Panc1 (cell line): ENCODE measurements around the gene RPAP2. TPM values are rescaled to one million over a fixed set of nuclear protein-coding genes. Genes with fewer than 3 reads are reported as not detected.
A peak's percentile ranks its signal among the peaks of the same experiment; 100 is the strongest.

ENCODE experiments used
- ATAC-seq: fragments of 200-7000 bp; cut with Tn5 transposase; 2 replicates; pipeline ENCODE4 v1.9.1; 2020; ENCODE audit warnings: mild to moderate bottlenecking, moderate library complexity
- BruUV-seq: library from RNA; stranded (reverse); fragments of 400-500 nt; replicated peaks from 2 replicates; lab custom pipeline; 2021; lab: Mats Ljungman, UMichigan
- CTCF ChIA-PET: fragments of 300-600 bp; sonication (Branson Sonifier 250); formaldehyde crosslinking; loops from one replicate; lab custom pipeline; 2022; ENCODE audit warnings: antibody characterized with exemption; lab: Charles Lee
- POLR2A ChIA-PET: fragments of 300-600 bp; sonication (Branson Sonifier 250); formaldehyde crosslinking; loops from one replicate; lab custom pipeline; 2022; ENCODE audit warnings: antibody characterized with exemption; lab: Charles Lee
- DNase-seq: peaks from one replicate; pipeline ENCODE4 v3.0.0-alpha.2; 2010; ENCODE audit warnings: low read depth, low spot score
- H3K27ac ChIP-seq: 2 replicates; pipeline ENCODE4 v1.5.1; 2011; ENCODE audit warnings: mild to moderate bottlenecking, low read length, inconsistent platforms
- H3K27me3 ChIP-seq: fragments of 200-500 bp; sonication (Bioruptor generic); 2 replicates; pipeline ENCODE4 v1.6.0; 2014; ENCODE audit warnings: low read length, inconsistent platforms; ENCODE audit not compliant: control insufficient read depth, insufficient read depth
- H3K36me3 ChIP-seq: fragments of 200-500 bp; sonication (Bioruptor generic); 2 replicates; pipeline ENCODE4 v1.5.1; 2014; ENCODE audit warnings: inconsistent platforms, mild to moderate bottlenecking, low read length, moderate library complexity; ENCODE audit not compliant: control insufficient read depth, insufficient read depth
- H3K4me1 ChIP-seq: 2 replicates; pipeline ENCODE4 v1.5.1; 2011; ENCODE audit warnings: inconsistent platforms, mild to moderate bottlenecking, low read length, moderate library complexity; ENCODE audit not compliant: control insufficient read depth, insufficient read depth
- H3K4me3 ChIP-seq, 2 experiments: 2 replicates each; pipeline ENCODE4 v1.5.1; 2011 to 2012; ENCODE audit warnings: low read depth in 2 of 2, low read length in 2 of 2, mild to moderate bottlenecking in 2 of 2, inconsistent platforms in 1 of 2, moderate library complexity in 1 of 2
- H3K9me3 ChIP-seq: fragments of 200-500 bp; sonication (Bioruptor generic); 2 replicates; pipeline ENCODE4 v1.5.1; 2014; ENCODE audit warnings: low read depth, mild to moderate bottlenecking, inconsistent platforms, low read length, moderate library complexity; ENCODE audit not compliant: control insufficient read depth, insufficient read depth
- CTCF ChIP-seq: fragments of 450-650 bp; IDR thresholded peaks from 2 replicates; pipeline ENCODE4 v1.5.1; 2017; ENCODE audit warnings: mild to moderate bottlenecking
- POLR2AphosphoS5 ChIP-seq: IDR thresholded peaks from 2 replicates; pipeline ENCODE4 v1.6.1; 2012; ENCODE audit warnings: mild to moderate bottlenecking, low read depth, low read length, moderate library complexity
- REST ChIP-seq, 2 experiments: IDR thresholded peaks; 2 replicates each; pipeline ENCODE4 v1.6.1; 2011 to 2012; ENCODE audit warnings: low read depth in 2 of 2, control low read depth in 1 of 2, low read length in 1 of 2, mild to moderate bottlenecking in 1 of 2, moderate library complexity in 1 of 2; ENCODE audit not compliant: insufficient read depth in 1 of 2
- SIN3A ChIP-seq: IDR thresholded peaks from 2 replicates; pipeline ENCODE4 v1.6.1; 2012; ENCODE audit warnings: low read depth, mild to moderate bottlenecking, low read length, moderate library complexity, borderline replicate concordance; ENCODE audit not compliant: insufficient read depth
- TCF7L2 ChIP-seq: IDR thresholded peaks from 2 replicates; pipeline ENCODE4 v1.6.1; 2011; ENCODE audit warnings: mild to moderate bottlenecking, low read depth, low read length, inconsistent platforms
- in situ Hi-C: cut with HindIII; loops from 2 replicates; pipeline ENCODE4 v1.10.0; 2016; ENCODE audit warnings: low sequenced_read_pairs, low pct_unique_long_range_greater_than_20kb
- intact Hi-C: fragments of 100-400 bp; cut with micrococcal nuclease; formaldehyde crosslinking; loops from one replicate; pipeline ENCODE4 v1.10.0; 2022; ENCODE audit not compliant: unreplicated experiment
- total RNA-seq: library from RNA; stranded (reverse); gene quantifications from one replicate; pipeline ENCODE4 v1.2.1, GENCODE V29; 2021; ENCODE audit not compliant: unreplicated experiment

Gene RPAP2
- total RNA-seq, 1 experiment from 2014 or later: 16.3 TPM

GRCh38 chr1:92299477-92300150 is 755 bp downstream of the RPAP2 start:
- peaks cover 12% of the 10 kb centered on the region for H3K36me3 ChIP-seq
- H3K27me3 ChIP-seq: no peaks in the 10 kb centered on the region
- BruUV-seq: no TSS peak
- intact Hi-C loops: no loop called here
- no peak for DNase-seq
- H3K4me3 ChIP-seq: peak overlapping the region; percentile 87 to 88
- no peak for TF ChIP-seq REST (IDR thresholded peaks at IDR 0.05; ENCODE audit: insufficient read depth in 1 of 2, low read depth in 2 of 2, low read length in 1 of 2)
- TF ChIP-seq SIN3A: no peak
- TF ChIP-seq POLR2AphosphoS5: no peak
- TF ChIP-seq TCF7L2: no peak
- TF ChIP-seq CTCF: no peak
- CTCF ChIA-PET: no interaction called here
- no peaks in the 10 kb centered on the region for H3K9me3 ChIP-seq
- in situ Hi-C loops: no loop called here
- peak overlapping the region; percentile 89 for H3K27ac ChIP-seq
- no peak; the same call in 1 of the 2 replicates for ATAC-seq
- POLR2A ChIA-PET: interaction anchor here (0.6 to 0.7 kb wide), 2 partner anchors 59 to 644 kb away, joined by 3 read pairs; no protein-coding TSS in a partner anchor
- H3K4me1 ChIP-seq: peaks cover 7% of the 10 kb centered on the region; the same call in 1 of the 2 replicates

GRCh38 chr1:92301021-92301420 is 2.2 kb downstream of the RPAP2 start:
- H3K4me1 ChIP-seq: peaks cover 7% of the 10 kb centered on the region; the same call in 1 of the 2 replicates
- intact Hi-C loops: no loop called here
- CTCF ChIA-PET: interaction anchor here (0.6 kb wide), 1 partner anchor 208 kb away, joined by 6 read pairs; no protein-coding TSS in a partner anchor

More at GRCh38 chr1:92301021-92301420, 2.2 kb downstream of the RPAP2 start:
- no peak overlapping the region for H3K27ac ChIP-seq
- TF ChIP-seq REST (IDR thresholded peaks at IDR 0.05; ENCODE audit: insufficient read depth in 1 of 2, low read depth in 2 of 2, low read length in 1 of 2): no peak
- TF ChIP-seq POLR2AphosphoS5: no peak
- no peak for TF ChIP-seq SIN3A
- TF ChIP-seq TCF7L2: no peak
- TF ChIP-seq CTCF: no peak
- BruUV-seq: no TSS peak
- H3K9me3 ChIP-seq: no peaks in the 10 kb centered on the region
- ATAC-seq: no peak
- no peak overlapping the region for H3K4me3 ChIP-seq
- POLR2A ChIA-PET: no interaction called here
- in situ Hi-C loops: no loop called here
- peaks cover 17% of the 10 kb centered on the region for H3K36me3 ChIP-seq
- no peak for DNase-seq
- no peaks in the 10 kb centered on the region for H3K27me3 ChIP-seq
